GM13977 (cell line): ENCODE data around the gene TAF12.
"Not testable (repeated sequence)": the region's sequence is repeated elsewhere in the genome, so short reads cannot be mapped to it uniquely, and the experiment has no call there.

Source experiments
- DNase-seq: peaks from one replicate; pipeline ENCODE4 v3.0.0; 2012; ENCODE audit warnings: low spot score
- in situ Hi-C: fragments of 300-500 bp; cut with MboI; formaldehyde crosslinking; loops from one replicate; pipeline ENCODE4 v1.12.0; 2022; ENCODE audit warnings: low sequenced_read_pairs, low pct_unique_long_range_greater_than_20kb, mixed read lengths, inconsistent platforms; ENCODE audit not compliant: unreplicated experiment
- TF ChIP-seq, protein P1 (sequence below): IDR thresholded peaks from 2 replicates; pipeline ENCODE4 v1.5.1; 2012; ENCODE audit warnings: mild to moderate bottlenecking, control low read depth; ENCODE audit not compliant: insufficient read depth; ENCODE audit errors: extremely low read depth, missing control alignments

TAF12 gene

DNA sequence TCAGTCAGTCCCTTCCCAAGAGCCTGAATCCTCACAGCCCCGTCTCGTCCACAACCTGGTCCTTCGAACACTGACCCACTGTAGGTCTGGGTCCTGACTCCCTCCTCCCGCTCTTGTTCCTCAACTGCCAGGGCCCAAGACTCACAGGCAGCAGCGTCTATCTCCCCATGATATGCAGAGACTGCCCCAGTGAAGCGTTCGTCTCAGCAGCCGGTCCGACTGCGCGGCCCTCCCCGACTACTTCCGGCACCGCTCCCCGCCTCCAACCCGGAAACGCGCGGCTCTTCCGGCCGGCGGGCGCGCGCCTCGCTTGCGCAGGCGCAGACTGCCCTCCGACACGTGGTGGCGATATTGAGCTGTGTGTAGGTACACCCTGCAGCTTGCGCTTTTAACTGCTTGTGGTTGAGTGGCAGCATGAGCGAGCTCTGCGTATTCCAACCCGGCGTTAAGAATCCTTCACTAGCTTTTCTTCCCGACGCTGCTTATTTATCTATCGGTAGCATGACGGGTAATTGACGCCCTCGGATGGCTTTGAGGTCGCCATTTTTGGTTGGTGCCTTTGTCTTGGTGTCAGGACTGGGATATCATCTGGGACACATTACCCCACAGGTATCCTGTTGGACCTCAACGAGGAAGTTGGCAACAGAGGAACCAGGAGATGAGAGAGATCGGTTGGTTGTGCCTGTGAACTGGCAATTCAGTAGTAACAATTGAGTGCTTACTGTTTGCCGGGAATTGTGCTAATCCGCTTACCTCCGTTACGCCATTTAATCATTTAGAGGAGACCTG is at the start of gene TAF12:
TAF12 (minus strand) TSS at position 221 of the 789 bp plus-strand sequence. CDS start 20,986 bp downstream, outside the sequence.
- in situ Hi-C loops, result loop anchor here (10.0 kb wide), 1 partner anchor 232 kb away; no protein-coding TSS in a partner anchor
- DNase-seq, result peak; percentile 89
- TF ChIP-seq, protein P1, sequence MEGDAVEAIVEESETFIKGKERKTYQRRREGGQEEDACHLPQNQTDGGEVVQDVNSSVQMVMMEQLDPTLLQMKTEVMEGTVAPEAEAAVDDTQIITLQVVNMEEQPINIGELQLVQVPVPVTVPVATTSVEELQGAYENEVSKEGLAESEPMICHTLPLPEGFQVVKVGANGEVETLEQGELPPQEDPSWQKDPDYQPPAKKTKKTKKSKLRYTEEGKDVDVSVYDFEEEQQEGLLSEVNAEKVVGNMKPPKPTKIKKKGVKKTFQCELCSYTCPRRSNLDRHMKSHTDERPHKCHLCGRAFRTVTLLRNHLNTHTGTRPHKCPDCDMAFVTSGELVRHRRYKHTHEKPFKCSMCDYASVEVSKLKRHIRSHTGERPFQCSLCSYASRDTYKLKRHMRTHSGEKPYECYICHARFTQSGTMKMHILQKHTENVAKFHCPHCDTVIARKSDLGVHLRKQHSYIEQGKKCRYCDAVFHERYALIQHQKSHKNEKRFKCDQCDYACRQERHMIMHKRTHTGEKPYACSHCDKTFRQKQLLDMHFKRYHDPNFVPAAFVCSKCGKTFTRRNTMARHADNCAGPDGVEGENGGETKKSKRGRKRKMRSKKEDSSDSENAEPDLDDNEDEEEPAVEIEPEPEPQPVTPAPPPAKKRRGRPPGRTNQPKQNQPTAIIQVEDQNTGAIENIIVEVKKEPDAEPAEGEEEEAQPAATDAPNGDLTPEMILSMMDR, result peak; percentile 56

DNA sequence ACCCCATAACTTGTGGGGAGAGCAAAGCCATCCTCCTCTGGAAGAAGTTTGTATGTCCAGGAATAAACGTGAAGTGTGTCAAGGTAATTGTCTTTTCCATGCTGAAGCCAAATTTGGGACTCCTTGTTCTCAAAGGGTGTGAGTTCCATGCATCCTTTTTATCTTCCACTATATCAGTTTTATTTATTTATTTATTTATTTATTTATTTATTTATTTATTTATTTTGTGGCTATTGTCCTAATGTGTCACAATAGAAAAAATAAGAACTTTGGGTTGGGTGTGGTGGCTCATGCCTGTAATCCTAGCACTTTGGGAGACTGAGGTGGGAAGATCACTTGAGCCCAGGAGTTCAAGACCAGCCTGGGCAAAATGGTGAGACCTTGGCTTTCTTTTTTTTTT is 48.8 kb upstream of the TAF12 start:
- in situ Hi-C loops, DNase-seq: not testable (repeated sequence)

DNA sequence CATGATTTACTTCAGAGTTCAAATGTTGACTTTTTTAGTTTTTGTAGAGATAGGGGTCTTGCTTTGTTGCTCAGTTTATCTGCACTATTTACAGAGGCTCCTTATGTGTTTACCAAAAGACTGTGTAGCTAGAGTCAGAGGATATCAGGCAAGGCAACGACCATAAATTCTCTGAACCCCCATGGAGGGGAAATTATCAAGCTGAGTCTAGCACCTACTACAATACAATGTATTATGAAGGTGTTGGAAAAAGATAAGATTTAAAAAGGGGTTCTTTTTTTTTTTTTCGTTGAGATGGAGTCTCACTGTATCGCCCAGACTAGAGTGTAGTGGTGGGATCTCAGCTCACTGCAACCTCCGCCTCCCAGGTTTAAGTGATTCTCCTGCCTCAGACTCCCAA is 42.1 kb upstream of the TAF12 start:
- no peak for DNase-seq
- TF ChIP-seq, protein P1, result no peak
- in situ Hi-C loops, result no loop called here

- TF ChIP-seq, protein P1, result no peak
- in situ Hi-C loops, result no loop called here
- DNase-seq, result no peak
Observed at GRCh38 chr1:28682840-28683239, 40.0 kb upstream of the TAF12 start.

GRCh38 chr1:28680151-28680550 is 37.3 kb upstream of the TAF12 start:
- in situ Hi-C loops, result no loop called here
- TF ChIP-seq, protein P1, result no peak
- DNase-seq, result no peak

GRCh38 chr1:28675924-28676257 is 33.0 kb upstream of the TAF12 start:
- DNase-seq, result no peak
- TF ChIP-seq, protein P1, result no peak
- in situ Hi-C loops, result no loop called here

DNA sequence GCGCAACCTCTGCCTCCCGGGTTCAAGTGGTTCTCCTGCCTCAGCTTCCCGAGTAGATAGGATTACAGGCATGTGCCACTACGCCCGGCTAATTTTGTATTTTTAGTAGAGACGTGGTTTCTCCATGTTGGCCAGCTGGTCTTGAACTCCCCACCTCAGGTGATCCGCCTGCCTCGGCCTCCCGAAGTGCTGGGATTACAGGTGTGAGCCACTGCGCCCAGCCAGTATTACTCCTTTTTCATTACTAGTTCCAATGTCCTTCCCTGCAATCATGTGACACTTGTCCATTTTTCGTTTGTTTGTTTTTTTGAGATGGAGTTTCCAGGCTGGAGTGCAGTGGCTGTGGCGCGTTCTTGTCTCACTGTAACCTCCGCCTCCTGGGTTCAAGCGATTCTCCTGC is 30.1 kb upstream of the TAF12 start:
- DNase-seq, in situ Hi-C loops: not testable (repeated sequence)
